Activated naive CD4-positive, alpha-beta T cell treated with Interleukin-2 at 50 U/mL for 16 hours (primary cell): Measurements from ENCODE around the gene KRTAP17-1.
A peak's percentile ranks its signal among the peaks of the same experiment; 100 is the strongest.
"Not testable (repeated sequence)": the region's sequence is repeated elsewhere in the genome, so short reads cannot be mapped to it uniquely, and the experiment has no call there.

Source experiments
- DNase-seq: peaks from one replicate; pipeline ENCODE4 v3.0.0-alpha.2; 2020

Gene KRTAP17-1, protein sequence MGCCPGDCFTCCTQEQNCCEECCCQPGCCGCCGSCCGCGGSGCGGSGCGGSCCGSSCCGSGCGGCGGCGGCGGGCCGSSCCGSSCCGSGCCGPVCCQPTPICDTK

GRCh38 chr17:41315204-41315794 is at the start of gene KRTAP17-1:
KRTAP17-1 (minus strand) TSS chr17:41315710; CDS start chr17:41315650, 60 bp downstream.
- DNase-seq = no peak

DNA sequence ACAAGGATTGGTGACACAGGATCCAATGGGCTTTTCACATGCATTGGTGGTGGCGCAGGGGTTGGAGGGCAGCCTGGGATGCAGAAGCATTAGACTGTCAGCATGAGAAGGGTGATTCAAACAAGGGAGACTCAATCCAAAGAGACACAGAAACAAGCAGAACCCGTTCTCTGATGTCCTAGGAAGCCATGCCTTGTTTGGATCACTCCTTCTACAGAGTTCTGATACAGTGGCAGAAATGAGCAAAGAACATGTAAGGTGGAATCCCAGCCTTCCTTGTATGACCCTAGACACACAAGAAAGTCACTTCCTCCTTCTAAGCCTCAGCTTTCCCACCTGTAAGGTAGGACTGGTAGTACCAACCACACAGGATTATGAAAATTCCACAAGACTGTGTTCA is 48.4 kb upstream of the KRTAP17-1 start:
- DNase-seq = no peak

- no peak for DNase-seq
Observed at GRCh38 chr17:41360296-41360995, 44.9 kb upstream of the KRTAP17-1 start.

GRCh38 chr17:41354536-41354935 is 39.0 kb upstream of the KRTAP17-1 start:
- no peak for DNase-seq

- DNase-seq = no peak
Observed at GRCh38 chr17:41352597-41353366, 37.3 kb upstream of the KRTAP17-1 start.

- DNase-seq = no peak
Observed at GRCh38 chr17:41351177-41351576, 35.7 kb upstream of the KRTAP17-1 start.

DNA sequence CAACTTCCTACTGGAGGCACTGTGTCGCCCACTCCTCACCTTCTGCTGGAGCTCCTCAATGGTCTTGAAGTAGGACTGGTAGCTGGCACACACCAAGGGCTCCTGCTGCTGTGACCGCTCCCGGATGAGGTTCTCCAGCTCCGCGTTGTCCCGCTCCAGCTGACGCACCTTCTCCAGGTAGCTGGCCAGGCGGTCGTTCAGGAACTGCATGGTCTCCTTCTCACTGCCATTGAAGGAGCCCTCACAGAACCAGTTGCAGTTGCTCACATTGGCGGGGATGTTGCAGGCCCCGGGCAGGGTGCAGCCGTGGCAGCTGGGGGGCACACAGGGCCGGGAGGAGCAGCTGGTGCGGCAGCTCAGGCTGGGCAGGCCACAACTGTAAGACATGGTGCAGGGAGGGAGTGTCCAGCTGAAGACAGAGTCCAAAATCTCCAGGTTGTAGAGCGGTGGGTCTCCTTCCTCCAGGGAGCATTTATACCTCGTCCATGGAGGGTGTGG is 34.9 kb upstream of the KRTAP17-1 start, which contains the start of gene KRT33A:
Gene KRT33A, minus strand, starts transcription at position 448 of the 498 bp plus-strand sequence. Its CDS starts 61 bp downstream, at position 387.
- DNase-seq = not testable (repeated sequence)

DNA sequence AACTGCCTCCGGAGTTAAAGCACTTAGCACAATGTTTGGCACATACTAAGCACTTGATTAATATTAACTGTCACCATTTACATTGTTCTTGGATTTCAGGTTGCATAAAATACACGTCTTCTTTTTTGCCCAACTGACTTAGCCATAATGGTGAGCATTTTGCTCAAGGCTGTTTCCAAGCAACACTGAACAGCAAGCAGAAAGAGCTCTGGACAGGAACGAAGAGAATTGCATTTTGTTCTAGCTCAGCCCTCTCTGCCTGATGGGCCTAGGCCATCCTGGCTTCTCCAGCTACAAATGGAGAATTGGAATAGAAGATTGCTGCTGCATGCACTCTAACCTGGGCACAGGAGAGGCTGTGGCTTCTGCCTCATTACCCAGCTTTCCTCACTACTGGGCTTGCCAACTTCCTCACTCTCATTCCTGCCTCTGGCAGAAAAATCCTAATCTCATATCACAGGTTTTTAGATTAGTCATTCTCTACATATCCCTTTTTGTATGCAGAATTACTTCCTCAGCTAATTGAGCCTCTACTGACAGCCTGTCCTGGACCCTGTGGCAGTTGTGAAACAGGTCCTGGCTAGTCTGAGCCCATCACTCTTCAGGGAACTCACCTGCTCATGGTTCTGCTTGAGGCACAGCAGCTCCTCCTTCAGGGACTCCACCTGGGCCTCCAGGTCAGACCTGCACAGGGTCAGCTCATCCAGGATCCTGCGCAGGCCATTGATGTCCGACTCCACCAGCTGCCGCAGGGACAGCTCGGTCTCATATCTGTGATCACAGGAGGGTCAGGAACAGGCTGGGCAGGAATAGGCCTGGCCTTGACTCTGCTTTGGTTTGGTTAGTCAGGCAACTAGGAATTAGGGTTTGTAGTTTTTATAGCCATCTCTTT is 32.6 kb upstream of the KRTAP17-1 start:
- no peak for DNase-seq

DNA sequence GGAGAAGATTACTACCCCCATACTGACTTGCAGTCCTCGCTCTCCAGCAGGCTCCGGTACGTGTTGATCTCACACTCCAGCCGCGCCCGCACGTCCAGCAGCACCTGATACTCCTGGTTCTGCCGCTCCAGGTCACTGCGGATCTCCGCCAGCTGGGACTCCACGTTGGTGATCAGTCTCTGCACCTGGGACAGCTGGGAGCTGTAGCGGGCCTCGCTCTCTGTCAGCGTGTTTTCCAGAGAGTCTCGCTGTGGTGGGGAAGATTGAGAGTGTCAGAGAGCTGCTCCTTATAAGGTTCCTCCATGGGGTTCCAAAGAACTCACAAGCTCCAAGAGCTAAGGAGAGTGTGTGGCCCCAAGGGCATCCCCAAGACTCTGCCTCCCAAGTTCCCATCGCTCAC is 30.9 kb upstream of the KRTAP17-1 start:
- not testable (repeated sequence) for DNase-seq

DNA sequence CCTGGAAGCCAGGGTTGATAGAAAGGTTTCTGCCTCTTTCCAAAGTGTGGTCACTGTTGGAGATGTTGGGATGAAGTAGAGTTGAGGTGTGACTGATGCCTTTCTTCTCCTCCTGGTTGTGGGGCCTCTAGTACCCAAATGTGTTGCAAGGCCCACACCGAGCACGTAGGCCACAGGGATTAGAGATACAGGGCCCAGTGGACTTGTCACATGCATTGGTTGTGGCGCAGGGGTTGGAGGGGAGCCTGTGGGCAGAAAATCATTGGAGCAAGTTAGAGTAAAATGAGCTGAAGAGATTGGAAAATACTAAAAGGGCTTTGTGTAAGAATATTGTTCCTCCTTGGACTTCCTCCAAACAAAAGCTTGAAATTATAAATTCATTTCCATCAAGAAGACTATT is 30.5 kb upstream of the KRTAP17-1 start:
- no peak for DNase-seq

DNA sequence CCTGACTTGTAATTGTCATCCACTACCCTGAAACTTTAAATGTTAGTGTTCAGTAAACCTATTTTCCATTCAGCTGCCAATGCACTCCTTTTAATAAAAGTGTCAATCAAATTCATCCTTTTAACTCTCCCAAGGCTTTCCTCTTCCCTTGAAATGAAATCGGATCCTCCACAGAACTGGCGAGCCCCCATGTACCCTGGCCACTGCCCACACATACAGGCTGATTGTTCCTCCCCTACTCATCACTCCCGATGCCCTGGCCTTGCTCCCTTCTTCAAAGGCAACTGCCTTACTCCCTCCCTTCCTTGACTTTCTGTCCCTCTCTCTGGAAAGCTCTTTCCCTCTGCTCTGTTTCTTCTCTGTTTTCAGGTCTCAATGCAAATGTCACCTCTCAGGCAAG is 27.5 kb upstream of the KRTAP17-1 start:
- DNase-seq = no peak

- peak; percentile 54 for DNase-seq
Observed at GRCh38 chr17:41340934-41341861, 25.7 kb upstream of the KRTAP17-1 start.

GRCh38 chr17:41340494-41340893 is 25.0 kb upstream of the KRTAP17-1 start:
- DNase-seq = no peak

DNA sequence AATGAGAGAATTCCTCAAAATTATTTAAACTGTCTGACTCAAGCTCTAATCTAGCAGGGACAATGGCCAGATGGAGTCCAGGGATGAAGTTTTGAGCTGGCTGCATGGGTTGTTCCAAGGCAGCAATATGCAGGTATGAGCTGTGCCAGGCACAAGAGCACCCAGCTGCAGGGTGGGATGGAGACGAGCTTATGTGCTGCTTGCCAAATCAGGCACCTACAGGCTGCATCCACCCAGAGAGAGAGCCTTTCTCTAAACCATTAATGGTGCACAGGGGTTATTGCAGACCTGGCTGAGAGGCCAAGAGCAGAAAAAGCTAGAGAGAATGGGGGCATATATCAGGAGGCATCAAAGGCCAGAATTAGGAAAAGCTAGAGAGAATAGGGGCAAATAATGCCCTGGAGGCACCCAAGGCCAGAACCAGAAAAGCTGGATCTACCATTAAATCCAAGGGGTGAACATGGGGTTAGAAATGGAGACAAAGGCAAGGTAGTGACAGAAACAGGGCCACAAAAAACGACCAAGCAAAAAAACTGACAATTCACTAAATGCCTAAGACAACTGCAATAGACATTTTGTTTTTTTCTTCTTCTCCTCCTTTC is 24.2 kb upstream of the KRTAP17-1 start:
- DNase-seq = no peak

- DNase-seq = peak; percentile 41
Observed at GRCh38 chr17:41338961-41339485, 23.5 kb upstream of the KRTAP17-1 start.

- DNase-seq = no peak
Observed at GRCh38 chr17:41335747-41336146, 20.2 kb upstream of the KRTAP17-1 start.

DNA sequence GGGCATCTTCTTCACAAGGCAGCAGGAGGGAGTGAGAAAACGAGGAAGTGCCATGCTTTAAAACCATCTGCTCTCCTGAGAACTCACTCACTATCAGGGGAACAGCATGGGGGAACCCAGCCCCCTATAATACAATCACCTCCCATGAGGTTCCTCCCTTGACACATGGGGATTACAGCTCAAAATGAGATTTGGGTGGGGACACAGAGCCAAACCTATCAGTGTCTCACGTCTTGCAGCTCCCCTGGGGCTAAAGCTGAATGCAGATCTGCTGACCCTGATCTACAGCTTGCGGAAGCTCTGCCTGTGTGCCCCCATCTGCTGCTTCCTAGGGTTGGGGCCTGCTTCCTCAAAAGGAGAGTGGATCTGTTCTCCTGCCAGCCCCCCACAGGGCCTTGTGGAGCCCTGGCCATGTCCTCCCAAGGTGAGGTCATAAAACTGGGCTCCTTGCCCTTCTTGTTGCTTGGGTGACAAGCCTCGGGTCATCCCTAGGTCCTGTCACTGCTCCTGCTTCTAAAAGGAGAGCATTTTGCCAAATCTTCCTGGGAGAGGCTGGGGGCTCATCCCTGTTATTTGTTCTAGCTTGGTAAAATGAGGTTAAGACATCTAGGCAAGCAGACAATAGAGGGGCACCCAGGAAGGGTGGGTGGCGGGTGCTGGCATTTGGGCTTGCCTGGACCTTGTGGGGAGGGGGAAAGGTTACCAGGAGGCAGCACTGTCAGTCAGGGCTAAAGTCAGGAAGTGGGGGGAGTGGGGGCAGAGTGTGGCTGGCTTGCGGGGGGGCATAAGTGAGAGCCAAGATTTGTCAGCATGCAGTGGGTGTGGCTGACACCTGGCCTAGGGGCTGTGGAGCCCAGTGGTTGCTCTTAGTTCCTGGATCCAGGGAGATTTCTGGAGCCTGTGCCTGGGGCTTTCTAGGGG is 19.1 kb upstream of the KRTAP17-1 start:
- no peak for DNase-seq

GRCh38 chr17:41333836-41334235 is 18.3 kb upstream of the KRTAP17-1 start:
- no peak for DNase-seq

DNA sequence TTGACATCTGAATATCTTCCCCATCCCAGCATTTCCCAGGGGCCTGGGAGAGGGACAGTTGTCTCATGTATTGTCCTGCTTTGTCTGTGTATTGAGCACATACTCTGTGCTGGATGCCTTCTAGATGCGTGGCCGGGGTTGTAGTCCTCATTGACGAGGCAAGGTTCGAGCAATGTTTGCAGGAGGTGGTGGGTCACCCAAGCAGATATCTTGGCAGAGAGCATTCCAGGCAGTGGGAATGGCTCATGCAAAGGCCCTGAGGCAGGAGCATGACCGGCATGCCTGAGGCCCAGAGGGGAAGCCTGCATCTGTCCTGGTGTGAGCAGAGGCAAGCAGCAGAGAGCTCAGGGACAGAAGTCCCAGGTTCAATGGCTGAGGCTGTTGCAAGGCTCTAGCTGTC is 17.6 kb upstream of the KRTAP17-1 start:
- no peak for DNase-seq
